GM23338 (cell line): ENCODE data around the gene CYTL1. TPM values are rescaled to one million over a fixed set of nuclear protein-coding genes. Genes with fewer than 3 reads are reported as not detected.

Source experiments
- ATAC-seq: fragments of 200-7000 bp; cut with Tn5 transposase; 3 replicates; pipeline ENCODE4 v1.9.1; 2020
- DNase-seq: peaks from one replicate; pipeline ENCODE4 v3.0.0-alpha.2; 2015; ENCODE audit warnings: low spot score
- H2AFZ ChIP-seq: fragments of 200-600 bp; sonication (generic); 2 replicates; pipeline ENCODE4 v1.8.0; 2016; ENCODE audit warnings: antibody characterized with exemption, mild to moderate bottlenecking, moderate library complexity
- H3F3A ChIP-seq: fragments of 200-600 bp; sonication (generic); replicated peaks from 2 replicates; pipeline ENCODE4 v1.8.0; 2017; ENCODE audit warnings: antibody characterized with exemption, mixed run types, low read depth
- H3K27ac ChIP-seq: fragments of 200-600 bp; sonication (generic); 2 replicates; pipeline ENCODE4 v1.6.1; 2016; ENCODE audit warnings: low read depth
- H3K27me3 ChIP-seq: fragments of 200-600 bp; sonication (generic); 2 replicates; pipeline ENCODE4 v1.8.0; 2016; ENCODE audit warnings: mild to moderate bottlenecking, mixed run types, moderate library complexity; ENCODE audit not compliant: insufficient read depth
- H3K36me3 ChIP-seq: fragments of 200-600 bp; sonication (generic); 2 replicates; pipeline ENCODE4 v1.8.0; 2016; ENCODE audit warnings: mild to moderate bottlenecking; ENCODE audit not compliant: insufficient read depth
- H3K4me1 ChIP-seq: fragments of 200-600 bp; sonication (generic); 2 replicates; pipeline ENCODE4 v1.8.0; 2016; ENCODE audit warnings: mild to moderate bottlenecking, moderate library complexity; ENCODE audit not compliant: insufficient read depth
- H3K4me2 ChIP-seq: fragments of 200-600 bp; sonication (generic); 2 replicates; pipeline ENCODE4 v1.7.1; 2017; ENCODE audit warnings: mixed run types
- H3K4me3 ChIP-seq: fragments of 200-600 bp; sonication (generic); 2 replicates; pipeline ENCODE4 v1.6.1; 2016; ENCODE audit warnings: mixed run types
- H3K79me2 ChIP-seq: fragments of 200-600 bp; sonication (generic); replicated peaks from 2 replicates; pipeline ENCODE4 v1.8.0; 2017; ENCODE audit warnings: mild to moderate bottlenecking; ENCODE audit not compliant: insufficient read depth
- H3K9me2 ChIP-seq: fragments of 200-600 bp; sonication (generic); 2 replicates; pipeline ENCODE4 v1.8.0; 2017; ENCODE audit not compliant: insufficient read depth
- H4K20me1 ChIP-seq: fragments of 200-600 bp; sonication (generic); replicated peaks from 2 replicates; pipeline ENCODE4 v1.8.0; 2017; ENCODE audit warnings: mild to moderate bottlenecking; ENCODE audit not compliant: insufficient read depth
- H3K27ac Mint-ChIP-seq: 2 replicates; pipeline ENCODE4 v1.8.0; 2020; ENCODE audit warnings: inconsistent platforms, mild to moderate bottlenecking, moderate library complexity, mixed read lengths
- H3K27me3 Mint-ChIP-seq: 3 replicates; pipeline ENCODE4 v1.8.0; 2022; ENCODE audit warnings: low read depth, mild to moderate bottlenecking, moderate library complexity, mixed read lengths, inconsistent platforms; ENCODE audit not compliant: insufficient read depth, poor library complexity
- H3K36me3 Mint-ChIP-seq: 3 replicates; pipeline ENCODE4 v1.8.0; 2021; ENCODE audit warnings: low read depth, mild to moderate bottlenecking, inconsistent platforms, moderate library complexity, mixed read lengths
- H3K4me1 Mint-ChIP-seq: 3 replicates; pipeline ENCODE4 v1.8.0; 2020; ENCODE audit warnings: mild to moderate bottlenecking, inconsistent platforms, mixed read lengths
- H3K4me3 Mint-ChIP-seq: 3 replicates; pipeline ENCODE4 v1.8.0; 2021; ENCODE audit warnings: moderate library complexity, mild to moderate bottlenecking, inconsistent platforms, mixed read lengths
- H3K9me3 Mint-ChIP-seq: 3 replicates; pipeline ENCODE4 v1.8.0; 2020; ENCODE audit warnings: moderate library complexity, mild to moderate bottlenecking, inconsistent platforms, mixed read lengths
- CREB1 ChIP-seq: fragments of 250-450 bp; sonication (Bioruptor Pico); IDR thresholded peaks from 2 replicates; pipeline ENCODE4 v1.5.0; 2020; ENCODE audit warnings: low read depth, mild to moderate bottlenecking, moderate library complexity
- EZH2 ChIP-seq: fragments of 200-600 bp; sonication (generic); IDR thresholded peaks from one replicate; pipeline ENCODE4 v1.8.0; 2017; ENCODE audit warnings: antibody characterized with exemption, mild to moderate bottlenecking, low read depth; ENCODE audit not compliant: unreplicated experiment
- EZH2phosphoT487 ChIP-seq: fragments of 200-600 bp; sonication (generic); IDR thresholded peaks from one replicate; pipeline ENCODE4 v1.8.1; 2018; ENCODE audit warnings: antibody characterized with exemption; ENCODE audit not compliant: unreplicated experiment
- JUNB ChIP-seq: IDR thresholded peaks from one replicate; pipeline ENCODE4 v1.6.1; 2016; ENCODE audit warnings: antibody characterized with exemption; ENCODE audit not compliant: unreplicated experiment
- NANOG ChIP-seq: IDR thresholded peaks from 2 replicates; pipeline ENCODE4 v1.6.1; 2016; ENCODE audit warnings: antibody characterized with exemption, borderline replicate concordance
- STAT1 ChIP-seq: IDR thresholded peaks from one replicate; pipeline ENCODE4 v1.6.1; 2016; ENCODE audit warnings: antibody characterized with exemption; ENCODE audit not compliant: unreplicated experiment
- ZNF114 ChIP-seq: fragments of 250-450 bp; sonication (Bioruptor Pico); IDR thresholded peaks from 2 replicates; pipeline ENCODE4 v1.5.0; 2020; ENCODE audit warnings: mild to moderate bottlenecking, moderate library complexity
- ZNF331 ChIP-seq: fragments of 250-450 bp; sonication (Bioruptor Pico); IDR thresholded peaks from 2 replicates; pipeline ENCODE4 v1.5.0; 2020; ENCODE audit warnings: low read depth, mild to moderate bottlenecking, moderate library complexity
- polyA plus RNA-seq: library from polyadenylated mRNA; unstranded; fragments of >200 nt; fragmentation: Nextera tagmentation; extraction: Ambion mirVana; gene quantifications from 2 replicates; pipeline ENCODE4 v1.2.1, GENCODE V29; 2016
- total RNA-seq: library from RNA; depleted of rRNA; stranded (reverse); fragments of >200 nt; shearing (Covaris generic); gene quantifications from 2 replicates; pipeline ENCODE4 v1.2.3, GENCODE V29; 2014
- TF ChIP-seq, protein P1 (sequence below): IDR thresholded peaks from 2 replicates; pipeline ENCODE4 v1.6.1; 2016; ENCODE audit warnings: antibody characterized with exemption
- TF ChIP-seq, protein P2 (sequence below): fragments of 250-450 bp; sonication (Bioruptor Pico); IDR thresholded peaks from 2 replicates; pipeline ENCODE4 v1.5.0; 2020; ENCODE audit warnings: mild to moderate bottlenecking, moderate library complexity
- TF ChIP-seq, protein P3 (sequence below): IDR thresholded peaks from one replicate; pipeline ENCODE4 v1.6.1; 2018; ENCODE audit warnings: antibody characterized with exemption; ENCODE audit not compliant: unreplicated experiment

The CYTL1 gene
- total and polyA plus RNA-seq, 2 experiments from 2014 or later, result 12.6 to 17.6 TPM

DNA sequence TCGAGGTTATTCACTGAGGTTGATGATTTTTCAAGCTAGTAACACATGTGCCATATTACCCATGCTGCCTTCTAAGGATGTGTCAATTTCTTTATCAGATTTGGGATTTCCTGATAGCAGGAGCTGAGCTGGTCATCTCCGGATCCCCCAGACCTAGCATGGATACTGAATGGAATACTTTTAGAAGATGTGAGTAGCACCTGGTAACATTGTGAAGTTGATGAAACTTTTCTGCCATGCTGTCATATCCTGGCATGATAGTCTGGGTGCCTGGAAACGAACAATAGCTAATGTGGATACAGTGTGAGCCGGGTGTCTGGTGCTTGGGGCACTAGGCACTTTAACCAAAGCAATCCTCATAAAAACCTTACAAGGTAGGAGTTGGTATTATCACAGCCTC, 11.0 kb upstream of the CYTL1 start:
- H3K27ac Mint-ChIP-seq, result no peak overlapping the region
- Histone ChIP-seq H3K4me2 (no peak overlapping the region), H3K9me2 (no peaks in the 10 kb centered on the region), H3K36me3 (no peaks in the 10 kb centered on the region), H3K27ac (no peak overlapping the region), H3F3A (no peaks in the 10 kb centered on the region), H2AFZ (no peak overlapping the region), H4K20me1 (no peaks in the 10 kb centered on the region), H3K79me2 (no peaks in the 10 kb centered on the region), H3K4me1 (no peaks in the 10 kb centered on the region), H3K4me3 (no peak overlapping the region), H3K27me3 (no peaks in the 10 kb centered on the region)
- DNase-seq, result no peak
- TF ChIP-seq, protein P1, sequence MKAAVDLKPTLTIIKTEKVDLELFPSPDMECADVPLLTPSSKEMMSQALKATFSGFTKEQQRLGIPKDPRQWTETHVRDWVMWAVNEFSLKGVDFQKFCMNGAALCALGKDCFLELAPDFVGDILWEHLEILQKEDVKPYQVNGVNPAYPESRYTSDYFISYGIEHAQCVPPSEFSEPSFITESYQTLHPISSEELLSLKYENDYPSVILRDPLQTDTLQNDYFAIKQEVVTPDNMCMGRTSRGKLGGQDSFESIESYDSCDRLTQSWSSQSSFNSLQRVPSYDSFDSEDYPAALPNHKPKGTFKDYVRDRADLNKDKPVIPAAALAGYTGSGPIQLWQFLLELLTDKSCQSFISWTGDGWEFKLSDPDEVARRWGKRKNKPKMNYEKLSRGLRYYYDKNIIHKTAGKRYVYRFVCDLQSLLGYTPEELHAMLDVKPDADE, result no peak
- TF ChIP-seq ZNF331 (CRISPR knock-in tag) (no peak), JUNB (no peak), EZH2phosphoT487 (no peak), STAT1 (no peak), EZH2 (no peak), ZNF114 (CRISPR knock-in tag) (no peak), CREB1 (CRISPR knock-in tag) (no peak), NANOG (no peak)
- TF ChIP-seq, protein P2, sequence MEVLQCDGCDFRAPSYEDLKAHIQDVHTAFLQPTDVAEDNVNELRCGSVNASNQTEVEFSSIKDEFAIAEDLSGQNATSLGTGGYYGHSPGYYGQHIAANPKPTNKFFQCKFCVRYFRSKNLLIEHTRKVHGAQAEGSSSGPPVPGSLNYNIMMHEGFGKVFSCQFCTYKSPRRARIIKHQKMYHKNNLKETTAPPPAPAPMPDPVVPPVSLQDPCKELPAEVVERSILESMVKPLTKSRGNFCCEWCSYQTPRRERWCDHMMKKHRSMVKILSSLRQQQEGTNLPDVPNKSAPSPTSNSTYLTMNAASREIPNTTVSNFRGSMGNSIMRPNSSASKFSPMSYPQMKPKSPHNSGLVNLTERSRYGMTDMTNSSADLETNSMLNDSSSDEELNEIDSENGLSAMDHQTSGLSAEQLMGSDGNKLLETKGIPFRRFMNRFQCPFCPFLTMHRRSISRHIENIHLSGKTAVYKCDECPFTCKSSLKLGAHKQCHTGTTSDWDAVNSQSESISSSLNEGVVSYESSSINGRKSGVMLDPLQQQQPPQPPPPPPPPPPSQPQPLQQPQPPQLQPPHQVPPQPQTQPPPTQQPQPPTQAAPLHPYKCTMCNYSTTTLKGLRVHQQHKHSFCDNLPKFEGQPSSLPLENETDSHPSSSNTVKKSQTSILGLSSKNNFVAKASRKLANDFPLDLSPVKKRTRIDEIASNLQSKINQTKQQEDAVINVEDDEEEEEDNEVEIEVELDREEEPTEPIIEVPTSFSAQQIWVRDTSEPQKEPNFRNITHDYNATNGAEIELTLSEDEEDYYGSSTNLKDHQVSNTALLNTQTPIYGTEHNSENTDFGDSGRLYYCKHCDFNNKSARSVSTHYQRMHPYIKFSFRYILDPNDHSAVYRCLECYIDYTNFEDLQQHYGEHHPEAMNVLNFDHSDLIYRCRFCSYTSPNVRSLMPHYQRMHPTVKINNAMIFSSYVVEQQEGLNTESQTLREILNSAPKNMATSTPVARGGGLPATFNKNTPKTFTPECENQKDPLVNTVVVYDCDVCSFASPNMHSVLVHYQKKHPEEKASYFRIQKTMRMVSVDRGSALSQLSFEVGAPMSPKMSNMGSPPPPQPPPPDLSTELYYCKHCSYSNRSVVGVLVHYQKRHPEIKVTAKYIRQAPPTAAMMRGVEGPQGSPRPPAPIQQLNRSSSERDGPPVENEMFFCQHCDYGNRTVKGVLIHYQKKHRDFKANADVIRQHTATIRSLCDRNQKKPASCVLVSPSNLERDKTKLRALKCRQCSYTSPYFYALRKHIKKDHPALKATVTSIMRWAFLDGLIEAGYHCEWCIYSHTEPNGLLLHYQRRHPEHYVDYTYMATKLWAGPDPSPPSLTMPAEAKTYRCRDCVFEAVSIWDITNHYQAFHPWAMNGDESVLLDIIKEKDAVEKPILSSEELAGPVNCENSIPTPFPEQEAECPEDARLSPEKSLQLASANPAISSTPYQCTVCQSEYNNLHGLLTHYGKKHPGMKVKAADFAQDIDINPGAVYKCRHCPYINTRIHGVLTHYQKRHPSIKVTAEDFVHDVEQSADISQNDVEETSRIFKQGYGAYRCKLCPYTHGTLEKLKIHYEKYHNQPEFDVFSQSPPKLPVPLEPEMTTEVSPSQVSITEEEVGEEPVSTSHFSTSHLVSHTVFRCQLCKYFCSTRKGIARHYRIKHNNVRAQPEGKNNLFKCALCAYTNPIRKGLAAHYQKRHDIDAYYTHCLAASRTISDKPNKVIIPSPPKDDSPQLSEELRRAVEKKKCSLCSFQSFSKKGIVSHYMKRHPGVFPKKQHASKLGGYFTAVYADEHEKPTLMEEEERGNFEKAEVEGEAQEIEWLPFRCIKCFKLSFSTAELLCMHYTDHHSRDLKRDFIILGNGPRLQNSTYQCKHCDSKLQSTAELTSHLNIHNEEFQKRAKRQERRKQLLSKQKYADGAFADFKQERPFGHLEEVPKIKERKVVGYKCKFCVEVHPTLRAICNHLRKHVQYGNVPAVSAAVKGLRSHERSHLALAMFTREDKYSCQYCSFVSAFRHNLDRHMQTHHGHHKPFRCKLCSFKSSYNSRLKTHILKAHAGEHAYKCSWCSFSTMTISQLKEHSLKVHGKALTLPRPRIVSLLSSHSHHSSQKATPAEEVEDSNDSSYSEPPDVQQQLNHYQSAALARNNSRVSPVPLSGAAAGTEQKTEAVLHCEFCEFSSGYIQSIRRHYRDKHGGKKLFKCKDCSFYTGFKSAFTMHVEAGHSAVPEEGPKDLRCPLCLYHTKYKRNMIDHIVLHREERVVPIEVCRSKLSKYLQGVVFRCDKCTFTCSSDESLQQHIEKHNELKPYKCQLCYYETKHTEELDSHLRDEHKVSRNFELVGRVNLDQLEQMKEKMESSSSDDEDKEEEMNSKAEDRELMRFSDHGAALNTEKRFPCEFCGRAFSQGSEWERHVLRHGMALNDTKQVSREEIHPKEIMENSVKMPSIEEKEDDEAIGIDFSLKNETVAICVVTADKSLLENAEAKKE (CRISPR knock-in tag), result no peak
- TF ChIP-seq, protein P3, sequence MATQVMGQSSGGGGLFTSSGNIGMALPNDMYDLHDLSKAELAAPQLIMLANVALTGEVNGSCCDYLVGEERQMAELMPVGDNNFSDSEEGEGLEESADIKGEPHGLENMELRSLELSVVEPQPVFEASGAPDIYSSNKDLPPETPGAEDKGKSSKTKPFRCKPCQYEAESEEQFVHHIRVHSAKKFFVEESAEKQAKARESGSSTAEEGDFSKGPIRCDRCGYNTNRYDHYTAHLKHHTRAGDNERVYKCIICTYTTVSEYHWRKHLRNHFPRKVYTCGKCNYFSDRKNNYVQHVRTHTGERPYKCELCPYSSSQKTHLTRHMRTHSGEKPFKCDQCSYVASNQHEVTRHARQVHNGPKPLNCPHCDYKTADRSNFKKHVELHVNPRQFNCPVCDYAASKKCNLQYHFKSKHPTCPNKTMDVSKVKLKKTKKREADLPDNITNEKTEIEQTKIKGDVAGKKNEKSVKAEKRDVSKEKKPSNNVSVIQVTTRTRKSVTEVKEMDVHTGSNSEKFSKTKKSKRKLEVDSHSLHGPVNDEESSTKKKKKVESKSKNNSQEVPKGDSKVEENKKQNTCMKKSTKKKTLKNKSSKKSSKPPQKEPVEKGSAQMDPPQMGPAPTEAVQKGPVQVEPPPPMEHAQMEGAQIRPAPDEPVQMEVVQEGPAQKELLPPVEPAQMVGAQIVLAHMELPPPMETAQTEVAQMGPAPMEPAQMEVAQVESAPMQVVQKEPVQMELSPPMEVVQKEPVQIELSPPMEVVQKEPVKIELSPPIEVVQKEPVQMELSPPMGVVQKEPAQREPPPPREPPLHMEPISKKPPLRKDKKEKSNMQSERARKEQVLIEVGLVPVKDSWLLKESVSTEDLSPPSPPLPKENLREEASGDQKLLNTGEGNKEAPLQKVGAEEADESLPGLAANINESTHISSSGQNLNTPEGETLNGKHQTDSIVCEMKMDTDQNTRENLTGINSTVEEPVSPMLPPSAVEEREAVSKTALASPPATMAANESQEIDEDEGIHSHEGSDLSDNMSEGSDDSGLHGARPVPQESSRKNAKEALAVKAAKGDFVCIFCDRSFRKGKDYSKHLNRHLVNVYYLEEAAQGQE, result no peak
- H3K4me3 Mint-ChIP-seq, result no peak overlapping the region
- no peaks in the 10 kb centered on the region for H3K27me3 Mint-ChIP-seq
- H3K36me3 Mint-ChIP-seq, result no peaks in the 10 kb centered on the region; the same call in 2 of the 3 replicates
- ATAC-seq, result no peak
- no peaks in the 10 kb centered on the region for H3K9me3 Mint-ChIP-seq
- peaks cover 2% of the 10 kb centered on the region; the same call in 1 of the 3 replicates for H3K4me1 Mint-ChIP-seq
